HCT116 (cell line): ENCODE data around the gene C2CD3. TPM values are rescaled to one million over a fixed set of nuclear protein-coding genes. Genes with fewer than 3 reads are reported as not detected.

ENCODE experiments used
- ATAC-seq: fragments of 200-7000 bp; cut with Tn5 transposase; 2 replicates; pipeline ENCODE4 v1.9.1; 2020; ENCODE audit warnings: mild to moderate bottlenecking, moderate library complexity
- Bru-seq: library from RNA; stranded (reverse); fragments of 400-500 nt; gene quantifications from one replicate; lab custom pipeline; 2021; lab: Mats Ljungman, UMichigan
- BruChase-seq, 2 experiments: library from RNA; stranded (reverse); fragments of 400-500 nt; gene quantifications; one replicate each; lab custom pipeline; 2021; lab: Mats Ljungman, UMichigan
- BruUV-seq: library from RNA; stranded (reverse); fragments of 400-500 nt; replicated peaks from 2 replicates; lab custom pipeline; 2021; lab: Mats Ljungman, UMichigan
- CTCF ChIA-PET: fragments of 300-600 bp; sonication (Branson Sonifier 250); formaldehyde crosslinking; loops from one replicate; lab custom pipeline; 2021; ENCODE audit warnings: antibody characterized with exemption; lab: Charles Lee
- POLR2A ChIA-PET: fragments of 300-600, 350-600 bp; sonication (Branson Sonifier 250); formaldehyde crosslinking; loops from one replicate; lab custom pipeline; 2021; ENCODE audit warnings: antibody characterized with exemption; lab: Charles Lee
- RAD21 ChIA-PET, 2 experiments: fragments of 300-600 bp; sonication (Branson Sonifier 250); formaldehyde crosslinking; loops; one replicate each; lab custom pipeline; 2023; ENCODE audit warnings: low total read pairs in 2 of 2; ENCODE audit not compliant: uncharacterized antibody in 2 of 2, unreplicated experiment in 2 of 2, low non-redundant PET in 1 of 2; lab: Charles Lee
- DNase-seq: peaks from one replicate; pipeline ENCODE4 v3.0.0-alpha.2; 2010; ENCODE audit warnings: low read depth, low spot score
- H2AFZ ChIP-seq: fragments of 200-600 bp; shearing (Covaris generic), sonication (generic); 2 replicates; pipeline ENCODE4 v1.6.1; 2017; ENCODE audit warnings: low read depth, mixed run types, mixed read lengths, antibody characterized with exemption, low read length; ENCODE audit not compliant: poor library complexity, severe bottlenecking
- H3K27ac ChIP-seq: 2 replicates; pipeline ENCODE4 v1.5.1; 2012; ENCODE audit warnings: low read depth, low read length
- H3K27me3 ChIP-seq: fragments of 200-600 bp; sonication (generic); 2 replicates; pipeline ENCODE4 v1.6.1; 2016; ENCODE audit warnings: mixed run types, low read length, mixed read lengths; ENCODE audit not compliant: insufficient read depth
- H3K36me3 ChIP-seq, 2 experiments: fragments of 200-500 bp in 1 of 2; fragments of 200-600 bp in 1 of 2; sonication (Bioruptor generic) in 1 of 2; sonication (generic) in 1 of 2; 2 replicates each; pipeline versions ENCODE4 v1.5.1 to v1.6.1; 2014 to 2016; ENCODE audit warnings: low read length in 2 of 2, inconsistent platforms in 1 of 2, mixed read lengths in 1 of 2, mixed run types in 1 of 2; ENCODE audit not compliant: insufficient read depth in 2 of 2, control insufficient read depth in 1 of 2
- H3K4me1 ChIP-seq, 2 experiments: fragments of 200-600 bp in 1 of 2; sonication (generic) in 1 of 2; 2 replicates each; pipeline versions ENCODE4 v1.5.1 to v1.6.1; 2012 to 2017; ENCODE audit warnings: low read length in 2 of 2, inconsistent platforms in 1 of 2, mild to moderate bottlenecking in 1 of 2, mixed read lengths in 1 of 2, mixed run types in 1 of 2, moderate library complexity in 1 of 2; ENCODE audit not compliant: insufficient read depth in 2 of 2, control insufficient read depth in 1 of 2
- H3K4me2 ChIP-seq: fragments of 200-600 bp; sonication (generic); 2 replicates; pipeline ENCODE4 v1.6.1; 2017; ENCODE audit warnings: mixed run types, low read length, mixed read lengths
- H3K4me3 ChIP-seq, 2 experiments: fragments of 200-600 bp in 1 of 2; sonication (generic) in 1 of 2; replicated peaks in 1 of 2; 2 replicates each; pipeline ENCODE4 v1.5.1; 2011 to 2016; ENCODE audit warnings: low read length in 2 of 2, control low read depth in 1 of 2, low read depth in 1 of 2, mild to moderate bottlenecking in 1 of 2, mixed read lengths in 1 of 2, mixed run types in 1 of 2
- H3K79me2 ChIP-seq: fragments of 200-600 bp; sonication (generic); 2 replicates; pipeline ENCODE4 v1.6.1; 2017; ENCODE audit warnings: mild to moderate bottlenecking, mixed run types, low read length, moderate library complexity, mixed read lengths; ENCODE audit not compliant: insufficient read depth
- H3K9ac ChIP-seq: fragments of 200-600 bp; sonication (generic); 2 replicates; pipeline ENCODE4 v1.6.1; 2016; ENCODE audit warnings: low read length, mixed read lengths
- H3K9me2 ChIP-seq: fragments of 200-600 bp; sonication (generic), shearing (Covaris generic); 2 replicates; pipeline ENCODE4 v1.6.1; 2017; ENCODE audit warnings: mixed run types, mild to moderate bottlenecking, moderate library complexity; ENCODE audit not compliant: insufficient read depth
- H3K9me3 ChIP-seq, 2 experiments: fragments of 200-500 bp in 1 of 2; fragments of 200-600 bp in 1 of 2; sonication (Bioruptor generic) in 1 of 2; sonication (generic) in 1 of 2; 2 replicates each; pipeline ENCODE4 v1.6.1; 2014 to 2017; ENCODE audit warnings: low read length in 2 of 2, mixed read lengths in 2 of 2, inconsistent platforms in 1 of 2, low read depth in 1 of 2, mild to moderate bottlenecking in 1 of 2, mixed run types in 1 of 2, moderate library complexity in 1 of 2; ENCODE audit not compliant: control insufficient read depth in 1 of 2, insufficient read depth in 1 of 2
- H4K20me1 ChIP-seq: fragments of 200-600 bp; sonication (generic), shearing (Covaris generic); 2 replicates; pipeline ENCODE4 v1.6.1; 2017; ENCODE audit warnings: mixed run types, mild to moderate bottlenecking, moderate library complexity; ENCODE audit not compliant: insufficient read depth
- ATF3 ChIP-seq: IDR thresholded peaks from 2 replicates; pipeline ENCODE4 v1.6.1; 2012
- CEBPB ChIP-seq: IDR thresholded peaks from 2 replicates; pipeline ENCODE4 v1.6.1; 2012; ENCODE audit warnings: low read depth
- EGR1 ChIP-seq: IDR thresholded peaks from 2 replicates; pipeline ENCODE4 v1.6.1; 2012; ENCODE audit warnings: low read depth
- EZH2phosphoT487 ChIP-seq: fragments of 200-600 bp; IDR thresholded peaks from 2 replicates; pipeline ENCODE4 v1.6.1; 2018; ENCODE audit warnings: antibody characterized with exemption, borderline replicate concordance
- FOSL1 ChIP-seq: IDR thresholded peaks from 2 replicates; pipeline ENCODE4 v1.6.1; 2012; ENCODE audit warnings: low read depth
- JUND ChIP-seq: IDR thresholded peaks from 2 replicates; pipeline ENCODE4 v1.6.1; 2012
- POLR2AphosphoS5 ChIP-seq: IDR thresholded peaks from 2 replicates; pipeline ENCODE4 v1.6.1; 2011; ENCODE audit warnings: mild to moderate bottlenecking, low read depth, low read length, moderate library complexity
- RAD21 ChIP-seq: IDR thresholded peaks from 2 replicates; pipeline ENCODE4 v1.6.1; 2012; ENCODE audit warnings: low read depth, mild to moderate bottlenecking
- REST ChIP-seq: IDR thresholded peaks from 2 replicates; pipeline ENCODE4 v1.6.1; 2012; ENCODE audit warnings: low read depth
- SIN3A ChIP-seq: IDR thresholded peaks from 2 replicates; pipeline ENCODE4 v1.6.1; 2012; ENCODE audit warnings: low read depth
- TCF7L2 ChIP-seq: IDR thresholded peaks from 2 replicates; pipeline ENCODE4 v1.7.0; 2011; ENCODE audit warnings: borderline replicate concordance, inconsistent platforms; ENCODE audit not compliant: insufficient read depth, insufficient read length; ENCODE audit errors: extremely low read depth
- YY1 ChIP-seq: IDR thresholded peaks from 2 replicates; pipeline ENCODE4 v1.6.1; 2011; ENCODE audit warnings: low read length, low read depth, moderate library complexity, mild to moderate bottlenecking; ENCODE audit not compliant: insufficient replicate concordance; ENCODE audit errors: extremely low read depth
- ZBTB33 ChIP-seq: IDR thresholded peaks from 2 replicates; pipeline ENCODE4 v1.6.1; 2011; ENCODE audit warnings: mild to moderate bottlenecking, low read length, moderate library complexity; ENCODE audit not compliant: insufficient replicate concordance; ENCODE audit errors: extremely low read depth
- ZNF274 ChIP-seq: fragments of 200-500 bp; sonication (Bioruptor generic); IDR thresholded peaks from 2 replicates; pipeline ENCODE4 v1.6.1; 2014; ENCODE audit warnings: mild to moderate bottlenecking, low read depth, low read length, inconsistent platforms
- intact Hi-C: fragments of 100-400 bp; cut with micrococcal nuclease; formaldehyde crosslinking; loops from 2 replicates; pipeline ENCODE4 v1.10.0; 2022
- long read RNA-seq: library from polyadenylated mRNA; unstranded; transcript quantifications from one replicate; pipeline ENCODE4 v2.0.0, GENCODE V29; 2021; ENCODE audit not compliant: unreplicated experiment
- polyA plus RNA-seq: library from polyadenylated mRNA; unstranded; fragments of >200 nt; gene quantifications from 2 replicates; pipeline ENCODE4 v1.2.1, GENCODE V29; 2012; ENCODE audit warnings: missing spikeins
- total RNA-seq: library from RNA; stranded (reverse); gene quantifications from one replicate; pipeline ENCODE4 v1.2.1, GENCODE V29; 2021; ENCODE audit not compliant: unreplicated experiment

Gene C2CD3
- total RNA-seq = 30.6 TPM
- 14.8 and 16.4 TPM in 2 replicates for polyA plus RNA-seq
- Bru-seq, nascent RNA = percentile 60 among the genes with signal in this experiment
- BruChase-seq, experiment 1, labeled RNA remaining after a 6-hour chase = percentile 59 among the genes with signal in this experiment
- BruChase-seq, experiment 2, labeled RNA remaining after a 2-hour chase = percentile 57 among the genes with signal in this experiment
- long read RNA-seq, partial matches to known transcripts = 11 of 23 reads
- long read RNA-seq, other reads (novel, unspliced or antisense) = 11 of 23 reads

GRCh38 chr11:74170694-74171629 is at the start of gene C2CD3, which contains the start of gene PPME1:
Gene C2CD3 (minus strand): TSS chr11:74171002. CDS start chr11:74170792, 210 bp downstream.
Gene PPME1 (plus strand): TSS chr11:74171289. CDS start chr11:74171422, 133 bp downstream.
- Histone ChIP-seq H3K9me2 (no peaks in the 10 kb centered on the region), H3K4me3 (peak within 1 kb of the TSS; percentile 86 to 94), H3K27ac (peak within 1 kb of the TSS; percentile 66), H3K27me3 (no peaks in the 10 kb centered on the region), H3K36me3 (peaks cover 17 to 20% of the 10 kb centered on the region in 2 experiments), H3K9ac (peak within 1 kb of the TSS; percentile 89), H4K20me1 (0 out of 2 replicates have a peak, but pooled peaks cover 3% of the 10 kb centered on the region), H3K4me1 (peaks cover 12 to 18% of the 10 kb centered on the region in 2 experiments; a peak in 2 of 4 replicates), H2AFZ (peak within 1 kb of the TSS; percentile 19), H3K4me2 (peak within 1 kb of the TSS; percentile 90), H3K9me3 (no peaks in the 10 kb centered on the region), H3K79me2 (peaks cover 73% of the 10 kb centered on the region)
- BruUV-seq = TSS peak; percentile 57
- ATAC-seq (peak; percentile 95), DNase-seq (peak; percentile 99)
- intact Hi-C loops = loop anchor here (1.0 to 5.0 kb wide), 2 partner anchors 189 to 206 kb away; partner anchors contain the start of gene UCP2
- ChIA-PET RAD21 (interaction anchor here (0.7 to 0.8 kb wide), 3 partner anchors 62 to 189 kb away, joined by 4 to 6 read pairs (median 5); partner anchors contain the start of gene UCP2 (in 2 of the 2)), POLR2A (interaction anchor here (0.7 to 1.6 kb wide), 5 partner anchors 9 to 44 kb away, joined by 3 to 8 read pairs (median 3); no protein-coding TSS in a partner anchor), CTCF (interaction anchor here (1.1 kb wide), 1 partner anchor 218 kb away, joined by 3 read pairs; no protein-coding TSS in a partner anchor)
- TF ChIP-seq CEBPB (no peak), TCF7L2 (peak; percentile 23), FOSL1 (no peak), ZNF274 (no peak), EZH2phosphoT487 (no peak), RAD21 (peak; percentile 54), YY1 (peak; percentile 39), POLR2AphosphoS5 (peak; percentile 88), ATF3 (no peak), EGR1 (peak; percentile 96), ZBTB33 (no peak), SIN3A (peak; percentile 82), JUND (no peak), REST (no peak; the same call in 1 of the 2 replicates)
